ENCODE results near the gene MTRF1. TPM values are rescaled to one million over a fixed set of nuclear protein-coding genes. Genes with fewer than 3 reads are reported as not detected.

The MTRF1 gene
- total RNA-seq, 1 donor from 2014 or later: 24.9 TPM

DNA sequence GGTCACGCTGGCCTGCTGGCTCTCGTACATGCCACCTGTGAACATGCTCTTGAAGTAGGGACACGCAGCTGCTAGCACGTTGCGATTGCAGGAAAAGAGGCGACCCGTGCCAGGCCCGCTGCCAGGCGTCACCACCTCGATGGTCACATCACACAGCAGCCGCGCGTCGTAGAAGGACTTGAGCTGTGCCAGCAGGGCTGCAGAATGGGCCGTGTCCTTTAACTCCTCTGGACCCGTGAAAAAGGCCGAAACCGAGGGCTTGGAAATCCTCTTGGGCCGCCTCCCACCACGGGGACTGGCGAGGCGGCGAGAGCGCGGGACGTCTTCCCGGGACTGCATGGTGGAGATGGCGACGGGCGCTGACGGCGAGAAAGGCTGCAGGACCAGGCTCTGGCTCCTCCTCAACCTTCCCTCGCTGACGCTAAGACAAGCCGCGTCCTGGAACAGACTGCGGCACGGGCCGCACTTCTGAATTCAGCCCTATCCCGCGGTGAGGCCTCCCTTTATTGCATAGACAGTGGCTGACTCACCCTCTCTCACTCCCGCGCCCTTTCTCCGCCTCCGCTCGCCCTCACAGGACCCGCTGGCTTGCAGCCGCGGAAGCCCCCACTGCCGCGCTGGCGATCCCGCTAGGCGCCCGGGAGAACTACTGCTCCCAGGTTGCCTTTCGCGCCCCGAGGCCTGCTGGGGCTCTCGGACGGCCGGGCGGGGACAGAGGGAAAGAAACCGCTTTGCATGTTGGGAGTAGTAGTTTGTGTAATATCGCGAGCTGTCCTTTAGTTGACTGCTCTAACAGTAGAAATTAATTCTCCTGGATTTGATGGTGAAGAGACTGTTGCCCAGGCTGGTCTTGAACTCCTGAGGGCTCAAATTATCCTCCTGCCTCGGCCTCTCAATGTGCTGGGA is 69.2 kb downstream of the MTRF1 start, which contains the start of gene KBTBD7:
Gene KBTBD7, minus strand, starts transcription at position 651 of the 906 bp plus-strand sequence. Its CDS starts 312 bp downstream, at position 339.
- H3K79me2 ChIP-seq (ENCODE audit: low read depth): peaks cover 18% of the 10 kb centered on the region
- H3K27ac ChIP-seq: no peak within 1 kb of the TSS
- Mint-ChIP-seq H3K27ac (peak within 1 kb of the TSS; percentile 97), H3K27me3 (ENCODE audit: insufficient read depth, low read depth) (peaks cover 5% of the 10 kb centered on the region), H3K9me3 (peaks cover 21% of the 10 kb centered on the region), H3K4me3 (peak within 1 kb of the TSS; percentile 92), H3K36me3 (peaks cover 30% of the 10 kb centered on the region), H3K4me1 (peaks cover 6% of the 10 kb centered on the region)
- peak within 1 kb of the TSS; percentile 54 for H3K4me3 ChIP-seq
- no peaks in the 10 kb centered on the region for H3K36me3 ChIP-seq
- no peaks in the 10 kb centered on the region for H3K9me3 ChIP-seq (ENCODE audit: low read depth)
- no peaks in the 10 kb centered on the region for H3K27me3 ChIP-seq
- H3K4me1 ChIP-seq: peaks cover 7% of the 10 kb centered on the region
- H3K4me2 ChIP-seq: peak within 1 kb of the TSS; percentile 74
- no peaks in the 10 kb centered on the region for H4K20me1 ChIP-seq (ENCODE audit: low read depth)
- DNase-seq (ENCODE audit: low spot score): peak; percentile 95
- peak within 1 kb of the TSS; percentile 82 for H2AFZ ChIP-seq (replicated peaks)
- TF ChIP-seq EZH2phosphoT487 (IDR thresholded peaks at IDR 0.05) (no peak), EZH2 (IDR thresholded peaks at IDR 0.05) (no peak)
- TF ChIP-seq, protein P1, sequence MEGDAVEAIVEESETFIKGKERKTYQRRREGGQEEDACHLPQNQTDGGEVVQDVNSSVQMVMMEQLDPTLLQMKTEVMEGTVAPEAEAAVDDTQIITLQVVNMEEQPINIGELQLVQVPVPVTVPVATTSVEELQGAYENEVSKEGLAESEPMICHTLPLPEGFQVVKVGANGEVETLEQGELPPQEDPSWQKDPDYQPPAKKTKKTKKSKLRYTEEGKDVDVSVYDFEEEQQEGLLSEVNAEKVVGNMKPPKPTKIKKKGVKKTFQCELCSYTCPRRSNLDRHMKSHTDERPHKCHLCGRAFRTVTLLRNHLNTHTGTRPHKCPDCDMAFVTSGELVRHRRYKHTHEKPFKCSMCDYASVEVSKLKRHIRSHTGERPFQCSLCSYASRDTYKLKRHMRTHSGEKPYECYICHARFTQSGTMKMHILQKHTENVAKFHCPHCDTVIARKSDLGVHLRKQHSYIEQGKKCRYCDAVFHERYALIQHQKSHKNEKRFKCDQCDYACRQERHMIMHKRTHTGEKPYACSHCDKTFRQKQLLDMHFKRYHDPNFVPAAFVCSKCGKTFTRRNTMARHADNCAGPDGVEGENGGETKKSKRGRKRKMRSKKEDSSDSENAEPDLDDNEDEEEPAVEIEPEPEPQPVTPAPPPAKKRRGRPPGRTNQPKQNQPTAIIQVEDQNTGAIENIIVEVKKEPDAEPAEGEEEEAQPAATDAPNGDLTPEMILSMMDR (IDR thresholded peaks at IDR 0.05): no peak
- H3F3A ChIP-seq (ENCODE audit: low read depth): no peaks in the 10 kb centered on the region
- H3K9ac ChIP-seq: peak within 1 kb of the TSS; percentile 60

DNA sequence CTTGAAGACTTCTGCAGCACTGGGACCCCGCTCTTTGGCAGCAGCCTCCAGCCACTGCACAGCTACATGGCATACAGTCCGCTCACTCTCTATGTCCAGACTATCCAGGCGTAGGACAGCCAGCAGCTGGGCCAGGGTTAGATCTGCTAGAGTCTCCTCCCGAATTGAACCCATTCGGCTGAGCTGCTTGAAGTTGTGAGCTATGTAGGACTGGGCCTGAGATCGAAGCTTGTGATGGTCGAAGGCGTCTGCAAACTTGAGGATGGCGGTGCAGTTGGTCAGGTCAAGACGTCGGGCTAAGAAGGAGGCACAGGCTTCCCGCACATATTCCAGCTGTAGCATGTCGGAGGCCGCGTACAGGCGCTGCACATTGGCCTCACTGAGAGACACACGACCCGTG is 69.9 kb downstream of the MTRF1 start:
- Mint-ChIP-seq H3K27me3 (ENCODE audit: insufficient read depth, low read depth) (peaks cover 5% of the 10 kb centered on the region), H3K9me3 (peaks cover 21% of the 10 kb centered on the region), H3K36me3 (peaks cover 31% of the 10 kb centered on the region), H3K4me1 (peaks cover 6% of the 10 kb centered on the region), H3K4me3 (peak overlapping the region; percentile 92), H3K27ac (no peak overlapping the region)
- Histone ChIP-seq H4K20me1 (ENCODE audit: low read depth) (no peaks in the 10 kb centered on the region), H3K27me3 (no peaks in the 10 kb centered on the region), H3K36me3 (no peaks in the 10 kb centered on the region), H3K4me1 (peaks cover 7% of the 10 kb centered on the region), H2AFZ (replicated peaks) (no peak overlapping the region), H3K9ac (no peak overlapping the region), H3F3A (ENCODE audit: low read depth) (no peaks in the 10 kb centered on the region), H3K4me3 (peak overlapping the region; percentile 54), H3K79me2 (ENCODE audit: low read depth) (peaks cover 18% of the 10 kb centered on the region), H3K9me3 (ENCODE audit: low read depth) (no peaks in the 10 kb centered on the region), H3K27ac (no peak overlapping the region), H3K4me2 (peak overlapping the region; percentile 74)
- TF ChIP-seq, protein P1 (IDR thresholded peaks at IDR 0.05): no peak
- TF ChIP-seq EZH2 (IDR thresholded peaks at IDR 0.05) (no peak), EZH2phosphoT487 (IDR thresholded peaks at IDR 0.05) (no peak)
- DNase-seq (ENCODE audit: low spot score): no peak

DNA sequence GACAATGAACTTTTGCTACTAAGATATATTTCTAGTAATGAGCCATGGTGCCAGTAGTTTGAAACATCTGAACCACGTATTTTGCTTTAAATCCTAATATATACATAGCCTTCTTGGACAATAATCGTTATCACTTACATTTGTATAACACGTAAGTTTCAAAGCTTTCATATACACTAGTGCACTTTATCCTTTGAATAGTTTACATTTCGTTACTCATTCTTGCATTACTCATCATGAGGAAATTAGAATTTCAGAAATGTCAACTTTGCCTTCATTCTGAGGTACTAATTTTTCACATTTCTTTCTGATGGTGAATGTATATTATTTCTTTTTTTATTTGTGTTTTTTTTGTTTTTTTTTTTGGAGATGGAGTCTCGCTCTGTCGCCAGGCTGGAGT is 74.8 kb downstream of the MTRF1 start:
- H3K27me3 Mint-ChIP-seq (ENCODE audit: insufficient read depth, low read depth): peaks cover 1% of the 10 kb centered on the region

DNA sequence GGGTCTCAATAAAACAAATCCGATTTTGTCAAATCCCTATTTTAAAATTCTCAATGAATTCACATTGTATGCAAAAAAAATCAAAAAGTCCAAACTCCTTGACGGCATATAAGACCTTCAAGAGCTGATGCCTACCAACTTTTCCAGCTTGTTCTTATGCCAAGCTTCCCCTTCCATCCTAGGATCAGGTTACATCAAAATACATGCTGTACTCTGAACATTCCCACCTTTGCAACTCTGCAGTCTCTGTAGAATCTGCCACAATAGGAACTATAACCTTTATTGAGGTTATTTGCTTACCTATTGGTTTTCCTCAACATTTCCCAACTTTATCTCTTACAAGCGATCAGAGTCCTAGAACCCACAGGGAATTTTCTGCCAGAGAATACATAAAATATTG is 76.9 kb downstream of the MTRF1 start:
- Histone ChIP-seq H3K79me2 (ENCODE audit: low read depth) (no peaks in the 10 kb centered on the region), H4K20me1 (ENCODE audit: low read depth) (no peaks in the 10 kb centered on the region), H3K36me3 (no peaks in the 10 kb centered on the region), H3K4me3 (no peak overlapping the region), H3K9ac (no peak overlapping the region), H3K27me3 (no peaks in the 10 kb centered on the region), H2AFZ (replicated peaks) (no peak overlapping the region), H3K27ac (no peak overlapping the region), H3K9me3 (ENCODE audit: low read depth) (no peaks in the 10 kb centered on the region), H3K4me2 (no peak overlapping the region), H3F3A (ENCODE audit: low read depth) (no peaks in the 10 kb centered on the region), H3K4me1 (no peaks in the 10 kb centered on the region)
- no peak overlapping the region for H3K4me3 Mint-ChIP-seq
- peaks cover 15% of the 10 kb centered on the region for H3K36me3 Mint-ChIP-seq
- H3K27me3 Mint-ChIP-seq (ENCODE audit: insufficient read depth, low read depth): no peaks in the 10 kb centered on the region
- no peak overlapping the region for H3K27ac Mint-ChIP-seq
- no peaks in the 10 kb centered on the region for H3K4me1 Mint-ChIP-seq
- no peak for TF ChIP-seq EZH2 (IDR thresholded peaks at IDR 0.05)
- TF ChIP-seq EZH2phosphoT487 (IDR thresholded peaks at IDR 0.05): no peak
- TF ChIP-seq, protein P1 (IDR thresholded peaks at IDR 0.05): no peak
- no peak for DNase-seq (ENCODE audit: low spot score)
- H3K9me3 Mint-ChIP-seq: peaks cover 5% of the 10 kb centered on the region

More for the DNA sequence above, 74.8 kb downstream of the MTRF1 start:
- H3K36me3 Mint-ChIP-seq: peaks cover 32% of the 10 kb centered on the region
- H3K27ac Mint-ChIP-seq: no peak overlapping the region
- no peaks in the 10 kb centered on the region for H3K36me3 ChIP-seq
- H2AFZ ChIP-seq (replicated peaks): no peak overlapping the region
- no peak for DNase-seq (ENCODE audit: low spot score)
- H4K20me1 ChIP-seq (ENCODE audit: low read depth): no peaks in the 10 kb centered on the region
- no peaks in the 10 kb centered on the region for H3F3A ChIP-seq (ENCODE audit: low read depth)
- H3K4me3 ChIP-seq: no peak overlapping the region
- peaks cover 18% of the 10 kb centered on the region for H3K79me2 ChIP-seq (ENCODE audit: low read depth)
- H3K9me3 ChIP-seq (ENCODE audit: low read depth): no peaks in the 10 kb centered on the region
- no peaks in the 10 kb centered on the region for H3K27me3 ChIP-seq
- H3K4me1 ChIP-seq: peaks cover 7% of the 10 kb centered on the region
- no peak overlapping the region for H3K4me3 Mint-ChIP-seq
- no peak overlapping the region for H3K27ac ChIP-seq
- H3K4me2 ChIP-seq: no peak overlapping the region
- no peak overlapping the region for H3K9ac ChIP-seq
- H3K4me1 Mint-ChIP-seq: peaks cover 2% of the 10 kb centered on the region
- peaks cover 18% of the 10 kb centered on the region for H3K9me3 Mint-ChIP-seq
- TF ChIP-seq EZH2phosphoT487 (IDR thresholded peaks at IDR 0.05): no peak

Measured in neural progenitor cell (in vitro differentiated cells).